H1 (cell line): ENCODE measurements around the gene RAPH1. TPM values are rescaled to one million over a fixed set of nuclear protein-coding genes. Genes with fewer than 3 reads are reported as not detected.

Experiments used
- CTCF ChIA-PET: fragments of 300-600 bp; sonication (Branson Sonifier 250); formaldehyde crosslinking; loops from one replicate; lab custom pipeline; 2021; ENCODE audit not compliant: partially characterized antibody; lab: Charles Lee
- POLR2A ChIA-PET: fragments of 300-600 bp; sonication (Branson Sonifier 250); formaldehyde crosslinking; loops from one replicate; lab custom pipeline; 2021; ENCODE audit warnings: inconsistent platforms; ENCODE audit not compliant: partially characterized antibody; lab: Charles Lee
- DNase-seq, 2 experiments: peaks; one replicate each; pipeline versions ENCODE4 v3.0.0 to v3.0.0-alpha.2; 2010 to 2022; ENCODE audit warnings: low spot score in 2 of 2, low read depth in 1 of 2, mixed read lengths in 1 of 2
- FAIRE-seq: peaks from 2 replicates; lab custom pipeline; 2011; peaks lifted over from hg19 to GRCh38; lab: Jason Lieb, UNC
- H2AFZ ChIP-seq: 2 replicates; pipeline ENCODE4 v1.8.1; 2012; ENCODE audit warnings: low read length, inconsistent platforms
- H2AK5ac ChIP-seq: 2 replicates; pipeline ENCODE4 v1.6.1; 2013; ENCODE audit warnings: low read depth, low read length
- H2BK120ac ChIP-seq: replicated peaks from 2 replicates; pipeline ENCODE3; 2013; ENCODE audit warnings: low read depth, low read length, inconsistent platforms
- H2BK12ac ChIP-seq: 2 replicates; pipeline ENCODE4 v1.6.1; 2013; ENCODE audit warnings: low read depth, low read length
- H2BK15ac ChIP-seq: 2 replicates; pipeline ENCODE4 v1.6.1; 2013; ENCODE audit warnings: low read length
- H2BK20ac ChIP-seq: 2 replicates; pipeline ENCODE4 v1.6.1; 2013; ENCODE audit warnings: low read length
- H2BK5ac ChIP-seq: 2 replicates; pipeline ENCODE4 v1.6.1; 2013; ENCODE audit warnings: low read depth, low read length
- H3K14ac ChIP-seq: 2 replicates; pipeline ENCODE4 v1.6.1; 2013; ENCODE audit warnings: inconsistent platforms; ENCODE audit not compliant: insufficient read length
- H3K18ac ChIP-seq: 2 replicates; pipeline ENCODE4 v1.6.1; 2013; ENCODE audit warnings: low read length; ENCODE audit errors: extremely low read depth
- H3K23ac ChIP-seq: 2 replicates; pipeline ENCODE4 v1.6.1; 2013; ENCODE audit warnings: inconsistent platforms; ENCODE audit not compliant: insufficient read length
- H3K23me2 ChIP-seq: 2 replicates; pipeline ENCODE4 v1.6.1; 2013; ENCODE audit warnings: low read depth, low read length
- H3K27ac ChIP-seq: 2 replicates; pipeline ENCODE4 v1.6.1; 2011; ENCODE audit warnings: low read depth, low read length, inconsistent platforms
- H3K27me3 ChIP-seq, 4 experiments: replicated peaks in 1 of 4; 1 replicate in 1 of 4; 2 replicates in 3 of 4; pipeline versions ENCODE4 v1.6.1 to v1.8.1; 2011 to 2013; ENCODE audit warnings: low read length in 3 of 4, mild to moderate bottlenecking in 3 of 4, inconsistent platforms in 2 of 4, mixed read lengths in 2 of 4, moderate library complexity in 1 of 4; ENCODE audit not compliant: control insufficient read depth in 3 of 4, insufficient read depth in 3 of 4; ENCODE audit errors: extremely low read depth in 1 of 4
- H3K36me3 ChIP-seq, 4 experiments: 2 replicates each; pipeline versions ENCODE4 v1.6.1 to v1.8.1; 2011 to 2013; ENCODE audit warnings: mild to moderate bottlenecking in 4 of 4, low read length in 3 of 4, moderate library complexity in 2 of 4, control low read depth in 1 of 4, inconsistent platforms in 1 of 4; ENCODE audit not compliant: insufficient read depth in 4 of 4, control insufficient read depth in 2 of 4
- H3K4ac ChIP-seq: replicated peaks from 2 replicates; pipeline ENCODE3; 2013; ENCODE audit warnings: low read length, low read depth, mixed read lengths, inconsistent platforms; ENCODE audit not compliant: insufficient read length
- H3K4me1 ChIP-seq, 4 experiments: replicated peaks in 1 of 4; 1 replicate in 1 of 4; 2 replicates in 3 of 4; pipeline versions ENCODE4 v1.6.1 to v1.8.1; 2011 to 2013; ENCODE audit warnings: low read length in 3 of 4, inconsistent platforms in 2 of 4, mixed read lengths in 1 of 4; ENCODE audit not compliant: insufficient read depth in 4 of 4, control insufficient read depth in 3 of 4
- H3K4me2 ChIP-seq, 2 experiments: 2 replicates each; pipeline versions ENCODE4 v1.6.1 to v1.8.1; 2011 to 2013; ENCODE audit warnings: low read depth in 2 of 2, low read length in 2 of 2, control low read depth in 1 of 2, inconsistent platforms in 1 of 2, mild to moderate bottlenecking in 1 of 2; ENCODE audit not compliant: insufficient read depth in 1 of 2
- H3K4me3 ChIP-seq, 4 experiments: fragments of 200-600, 300-600 bp in 1 of 4; sonication (generic), shearing (Covaris generic), sonication (Bioruptor Twin) in 1 of 4; 2 replicates each; pipeline versions ENCODE4 v1.5.1 to v1.8.1; 2011 to 2016; ENCODE audit warnings: low read length in 4 of 4, low read depth in 3 of 4, control low read depth in 2 of 4, inconsistent platforms in 2 of 4, mild to moderate bottlenecking in 2 of 4, mixed read lengths in 1 of 4, moderate library complexity in 1 of 4; ENCODE audit not compliant: insufficient read depth in 2 of 4; ENCODE audit errors: extremely low read depth in 1 of 4
- H3K56ac ChIP-seq: replicated peaks from 2 replicates; pipeline ENCODE3; 2013; ENCODE audit warnings: low read depth, mild to moderate bottlenecking, mixed read lengths, low read length, inconsistent platforms; ENCODE audit not compliant: insufficient read length
- H3K79me1 ChIP-seq: 2 replicates; pipeline ENCODE4 v1.6.1; 2013; ENCODE audit warnings: low read depth, low read length, control low read depth
- H3K79me2 ChIP-seq, 2 experiments: 2 replicates each; pipeline versions ENCODE4 v1.6.1 to v1.8.1; 2012 to 2013; ENCODE audit warnings: low read length in 2 of 2, mild to moderate bottlenecking in 2 of 2, inconsistent platforms in 1 of 2; ENCODE audit not compliant: insufficient read depth in 2 of 2, control insufficient read depth in 1 of 2
- H3K9ac ChIP-seq, 4 experiments: replicated peaks in 1 of 4; 1 replicate in 1 of 4; 2 replicates in 3 of 4; pipeline versions ENCODE4 v1.6.1 to v1.8.1; 2011 to 2013; ENCODE audit warnings: low read depth in 3 of 4, low read length in 3 of 4, control low read depth in 2 of 4, mild to moderate bottlenecking in 2 of 4, moderate library complexity in 2 of 4, inconsistent platforms in 1 of 4; ENCODE audit errors: extremely low read depth in 1 of 4
- H3K9me3 ChIP-seq, 2 experiments: 2 replicates each; pipeline versions ENCODE4 v1.6.1 to v1.8.1; 2012 to 2013; ENCODE audit warnings: mild to moderate bottlenecking in 2 of 2, moderate library complexity in 2 of 2, control low read depth in 1 of 2, inconsistent platforms in 1 of 2, low read depth in 1 of 2, low read length in 1 of 2, mixed read lengths in 1 of 2; ENCODE audit not compliant: insufficient read depth in 2 of 2
- H4K20me1 ChIP-seq, 2 experiments: replicated peaks in 1 of 2; 2 replicates each; pipeline versions ENCODE3 to v1.8.1; 2011 to 2013; ENCODE audit warnings: inconsistent platforms in 2 of 2, low read length in 2 of 2, mild to moderate bottlenecking in 1 of 2; ENCODE audit not compliant: insufficient read depth in 2 of 2, control insufficient read depth in 1 of 2
- H4K5ac ChIP-seq: 2 replicates; pipeline ENCODE4 v1.6.1; 2013; ENCODE audit warnings: low read length, low read depth, mixed read lengths, inconsistent platforms; ENCODE audit not compliant: insufficient read length
- H4K8ac ChIP-seq: 2 replicates; pipeline ENCODE4 v1.8.0; 2013; ENCODE audit warnings: mild to moderate bottlenecking, moderate library complexity, low read length, inconsistent platforms; ENCODE audit not compliant: insufficient read depth; ENCODE audit errors: extremely low read depth
- H4K91ac ChIP-seq: replicated peaks from 2 replicates; pipeline ENCODE3; 2013; ENCODE audit warnings: low read length, mixed read lengths, inconsistent platforms; ENCODE audit not compliant: insufficient read length
- BACH1 ChIP-seq: IDR thresholded peaks from 2 replicates; pipeline ENCODE4 v1.6.1; 2012; ENCODE audit warnings: low read length, improper control_type of control experiment
- CREB1 ChIP-seq: IDR thresholded peaks from 2 replicates; pipeline ENCODE4 v1.6.1; 2012; ENCODE audit warnings: inconsistent platforms
- EP300 ChIP-seq, 2 experiments: IDR thresholded peaks; 1 replicate in 1 of 2; 2 replicates in 1 of 2; pipeline ENCODE4 v1.6.1; 2011 to 2012; ENCODE audit warnings: low read depth in 2 of 2, low read length in 2 of 2, mild to moderate bottlenecking in 2 of 2, borderline replicate concordance in 1 of 2, inconsistent platforms in 1 of 2, moderate library complexity in 1 of 2
- NANOG ChIP-seq: IDR thresholded peaks from 2 replicates; pipeline ENCODE4 v1.6.1; 2011; ENCODE audit warnings: low read length, low read depth, mild to moderate bottlenecking, inconsistent platforms; ENCODE audit not compliant: insufficient read depth, poor library complexity, severe bottlenecking
- NRF1 ChIP-seq: IDR thresholded peaks from 2 replicates; pipeline ENCODE4 v1.6.1; 2011; ENCODE audit warnings: mild to moderate bottlenecking, low read depth, low read length, improper control_type of control experiment
- POLR2A ChIP-seq, 2 experiments: IDR thresholded peaks; 1 replicate in 1 of 2; 2 replicates in 1 of 2; pipeline ENCODE4 v1.6.1; 2011; ENCODE audit warnings: low read depth in 2 of 2, low read length in 2 of 2, mild to moderate bottlenecking in 2 of 2; ENCODE audit errors: control extremely low read depth in 1 of 2
- POLR2AphosphoS5 ChIP-seq: IDR thresholded peaks from 2 replicates; pipeline ENCODE4 v1.6.1; 2011; ENCODE audit warnings: low read depth, low read length
- SUZ12 ChIP-seq: fragments of 200-600 bp; sonication (generic); IDR thresholded peaks from 2 replicates; pipeline ENCODE4 v1.6.1; 2012; ENCODE audit warnings: mild to moderate bottlenecking, inconsistent platforms, low read length, moderate library complexity, mixed read lengths
- TAF1 ChIP-seq: IDR thresholded peaks from 2 replicates; pipeline ENCODE4 v1.6.1; 2011; ENCODE audit warnings: mild to moderate bottlenecking, low read depth, low read length
- WGBS, 2 experiments: shearing (Covaris generic) in 1 of 2; methylation state at CpG; one replicate each; pipeline versions ENCODE4 v1.1.6 to v1.1.7; 2013 to 2015; ENCODE audit warnings: low lambda C conversion rate in 2 of 2, mixed read lengths in 2 of 2, inconsistent platforms in 1 of 2, low coverage in 1 of 2, missing lambda C conversion rate in 1 of 2; ENCODE audit not compliant: insufficient replicate concordance in 2 of 2, insufficient coverage in 1 of 2, insufficient read length in 1 of 2; ENCODE audit errors: extremely low coverage in 1 of 2, missing lambda C conversion rate in 1 of 2; 5-methylcytosine and 5-hydroxymethylcytosine counted together
- polyA plus RNA-seq, 7 experiments: library from polyadenylated mRNA; depleted of rRNA in 3 of 7; stranded (reverse) in 5 of 7; unstranded in 2 of 7; fragments of >200 nt in 5 of 7; fragments of 200-250 nt in 2 of 7; gene quantifications; 1 replicate in 5 of 7; 2 replicates in 1 of 7; 4 replicates in 1 of 7; pipeline versions ENCODE4 v1.2.1 to v1.2.3, GENCODE V29; 2011 to 2013; ENCODE audit warnings: missing spikeins in 2 of 7, mixed read lengths in 2 of 7
- total RNA-seq: library from RNA; stranded (reverse); fragmentation: NEBNext Ultra II Directional; extraction: Animal tissue kit (Norgen Biotek cat#: 25700); gene quantifications from 2 replicates; pipeline ENCODE4 v1.2.1, GENCODE V29; 2021
- TF ChIP-seq, protein P1 (sequence below): IDR thresholded peaks from 2 replicates; pipeline ENCODE4 v1.6.1; 2011; ENCODE audit warnings: low read length, improper control_type of control experiment

The RAPH1 gene
- total and polyA plus RNA-seq, 2 of the 8 experiments (the other 6 are each of a cell fraction or from before 2014, with no cell fraction given): 3.8 to 27.4 TPM

DNA sequence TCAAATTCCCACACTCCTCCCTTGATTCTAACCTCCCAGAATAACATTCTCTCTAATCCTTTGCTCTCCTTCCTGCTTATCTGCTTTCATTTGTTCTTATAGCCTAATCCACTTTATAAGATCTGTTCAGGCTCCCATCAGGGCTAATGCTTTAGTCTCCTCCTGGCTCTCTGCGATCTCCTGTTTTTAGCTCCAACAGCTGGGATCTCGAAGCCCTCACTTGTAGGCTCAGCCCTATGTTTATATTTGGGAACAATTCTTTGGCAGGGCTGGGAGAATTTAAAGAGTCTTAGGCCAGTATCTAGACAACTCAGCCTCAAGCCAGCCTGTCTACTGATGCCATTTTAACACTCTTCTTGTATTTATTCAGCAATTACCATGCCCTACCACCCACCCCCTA lies 27.2 kb upstream of the RAPH1 start:
- H3K79me2 ChIP-seq: no peaks in the 10 kb centered on the region
- H3K23ac ChIP-seq: no peak overlapping the region
- no peaks in the 10 kb centered on the region for H3K79me1 ChIP-seq
- H2BK12ac ChIP-seq: no peak overlapping the region
- no peaks in the 10 kb centered on the region for H3K9me3 ChIP-seq
- H2AFZ ChIP-seq: no peak overlapping the region
- no peaks in the 10 kb centered on the region for H3K36me3 ChIP-seq
- no peaks in the 10 kb centered on the region for H3K27me3 ChIP-seq
- ChIA-PET CTCF (interaction anchor here (0.5 kb wide), 1 partner anchor 348 kb away, joined by 3 read pairs; no protein-coding TSS in a partner anchor), POLR2A (no interaction called here)
- no peak overlapping the region for H2BK20ac ChIP-seq
- no peak overlapping the region for H3K4ac ChIP-seq
- no peak for DNase-seq
- H3K18ac ChIP-seq: no peak overlapping the region
- H4K8ac ChIP-seq: no peak overlapping the region
- no peaks in the 10 kb centered on the region for H4K20me1 ChIP-seq
- no peaks in the 10 kb centered on the region for H3K23me2 ChIP-seq
- FAIRE-seq: no peak
- H4K5ac ChIP-seq: no peak overlapping the region
- no peak overlapping the region for H3K9ac ChIP-seq
- H3K14ac ChIP-seq: no peak overlapping the region
- no peak overlapping the region for H3K27ac ChIP-seq
- H3K4me3 ChIP-seq: no peak overlapping the region
- no peak overlapping the region for H2BK120ac ChIP-seq
- TF ChIP-seq EP300 (IDR thresholded peaks at IDR 0.05; ENCODE audit: borderline replicate concordance in 1 of 2, low read depth in 2 of 2, low read length in 2 of 2) (no peak), TAF1 (no peak), POLR2AphosphoS5 (no peak), NANOG (no peak), NRF1 (no peak), POLR2A (IDR thresholded peaks at IDR 0.05; ENCODE audit: control extremely low read depth in 1 of 2, low read depth in 2 of 2, low read length in 2 of 2) (no peak), SUZ12 (no peak), CREB1 (no peak), BACH1 (no peak)
- TF ChIP-seq, protein P1, sequence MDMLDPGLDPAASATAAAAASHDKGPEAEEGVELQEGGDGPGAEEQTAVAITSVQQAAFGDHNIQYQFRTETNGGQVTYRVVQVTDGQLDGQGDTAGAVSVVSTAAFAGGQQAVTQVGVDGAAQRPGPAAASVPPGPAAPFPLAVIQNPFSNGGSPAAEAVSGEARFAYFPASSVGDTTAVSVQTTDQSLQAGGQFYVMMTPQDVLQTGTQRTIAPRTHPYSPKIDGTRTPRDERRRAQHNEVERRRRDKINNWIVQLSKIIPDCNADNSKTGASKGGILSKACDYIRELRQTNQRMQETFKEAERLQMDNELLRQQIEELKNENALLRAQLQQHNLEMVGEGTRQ: no peak
- no peak overlapping the region for H4K91ac ChIP-seq
- WGBS, 2 experiments: 97% methylated on average over 2 of the region's 2 CpGs; no CpG with 5 or more reads in 1 of the 2 experiments
- H3K4me2 ChIP-seq: no peak overlapping the region
- no peak overlapping the region for H2BK15ac ChIP-seq
- no peak overlapping the region for H2BK5ac ChIP-seq
- no peak overlapping the region for H2AK5ac ChIP-seq
- no peak overlapping the region for H3K56ac ChIP-seq
- H3K4me1 ChIP-seq: no peaks in the 10 kb centered on the region
